H1 (cell line): ENCODE measurements around the gene MORN5. TPM values are rescaled to one million over a fixed set of nuclear protein-coding genes. Genes with fewer than 3 reads are reported as not detected.

ENCODE experiments used
- CTCF ChIA-PET: fragments of 300-600 bp; sonication (Branson Sonifier 250); formaldehyde crosslinking; loops from one replicate; lab custom pipeline; 2021; ENCODE audit not compliant: partially characterized antibody; lab: Charles Lee
- POLR2A ChIA-PET: fragments of 300-600 bp; sonication (Branson Sonifier 250); formaldehyde crosslinking; loops from one replicate; lab custom pipeline; 2021; ENCODE audit warnings: inconsistent platforms; ENCODE audit not compliant: partially characterized antibody; lab: Charles Lee
- DNase-seq, 2 experiments: peaks; one replicate each; pipeline versions ENCODE4 v3.0.0 to v3.0.0-alpha.2; 2010 to 2022; ENCODE audit warnings: low spot score in 2 of 2, low read depth in 1 of 2, mixed read lengths in 1 of 2
- FAIRE-seq: peaks from 2 replicates; lab custom pipeline; 2011; peaks lifted over from hg19 to GRCh38; lab: Jason Lieb, UNC
- H2AFZ ChIP-seq: 2 replicates; pipeline ENCODE4 v1.8.1; 2012; ENCODE audit warnings: low read length, inconsistent platforms
- H2AK5ac ChIP-seq: 2 replicates; pipeline ENCODE4 v1.6.1; 2013; ENCODE audit warnings: low read depth, low read length
- H2BK120ac ChIP-seq: replicated peaks from 2 replicates; pipeline ENCODE3; 2013; ENCODE audit warnings: low read depth, low read length, inconsistent platforms
- H2BK12ac ChIP-seq: 2 replicates; pipeline ENCODE4 v1.6.1; 2013; ENCODE audit warnings: low read depth, low read length
- H2BK15ac ChIP-seq: 2 replicates; pipeline ENCODE4 v1.6.1; 2013; ENCODE audit warnings: low read length
- H2BK20ac ChIP-seq: 2 replicates; pipeline ENCODE4 v1.6.1; 2013; ENCODE audit warnings: low read length
- H2BK5ac ChIP-seq: 2 replicates; pipeline ENCODE4 v1.6.1; 2013; ENCODE audit warnings: low read depth, low read length
- H3K14ac ChIP-seq: 2 replicates; pipeline ENCODE4 v1.6.1; 2013; ENCODE audit warnings: inconsistent platforms; ENCODE audit not compliant: insufficient read length
- H3K18ac ChIP-seq: 2 replicates; pipeline ENCODE4 v1.6.1; 2013; ENCODE audit warnings: low read length; ENCODE audit errors: extremely low read depth
- H3K23ac ChIP-seq: 2 replicates; pipeline ENCODE4 v1.6.1; 2013; ENCODE audit warnings: inconsistent platforms; ENCODE audit not compliant: insufficient read length
- H3K23me2 ChIP-seq: 2 replicates; pipeline ENCODE4 v1.6.1; 2013; ENCODE audit warnings: low read depth, low read length
- H3K27ac ChIP-seq: 2 replicates; pipeline ENCODE4 v1.6.1; 2011; ENCODE audit warnings: low read depth, low read length, inconsistent platforms
- H3K27me3 ChIP-seq, 4 experiments: replicated peaks in 1 of 4; 1 replicate in 1 of 4; 2 replicates in 3 of 4; pipeline versions ENCODE4 v1.6.1 to v1.8.1; 2011 to 2013; ENCODE audit warnings: low read length in 3 of 4, mild to moderate bottlenecking in 3 of 4, inconsistent platforms in 2 of 4, mixed read lengths in 2 of 4, moderate library complexity in 1 of 4; ENCODE audit not compliant: control insufficient read depth in 3 of 4, insufficient read depth in 3 of 4; ENCODE audit errors: extremely low read depth in 1 of 4
- H3K36me3 ChIP-seq, 4 experiments: 2 replicates each; pipeline versions ENCODE4 v1.6.1 to v1.8.1; 2011 to 2013; ENCODE audit warnings: mild to moderate bottlenecking in 4 of 4, low read length in 3 of 4, moderate library complexity in 2 of 4, control low read depth in 1 of 4, inconsistent platforms in 1 of 4; ENCODE audit not compliant: insufficient read depth in 4 of 4, control insufficient read depth in 2 of 4
- H3K4ac ChIP-seq: replicated peaks from 2 replicates; pipeline ENCODE3; 2013; ENCODE audit warnings: low read length, low read depth, mixed read lengths, inconsistent platforms; ENCODE audit not compliant: insufficient read length
- H3K4me1 ChIP-seq, 4 experiments: replicated peaks in 1 of 4; 1 replicate in 1 of 4; 2 replicates in 3 of 4; pipeline versions ENCODE4 v1.6.1 to v1.8.1; 2011 to 2013; ENCODE audit warnings: low read length in 3 of 4, inconsistent platforms in 2 of 4, mixed read lengths in 1 of 4; ENCODE audit not compliant: insufficient read depth in 4 of 4, control insufficient read depth in 3 of 4
- H3K4me2 ChIP-seq, 2 experiments: 2 replicates each; pipeline versions ENCODE4 v1.6.1 to v1.8.1; 2011 to 2013; ENCODE audit warnings: low read depth in 2 of 2, low read length in 2 of 2, control low read depth in 1 of 2, inconsistent platforms in 1 of 2, mild to moderate bottlenecking in 1 of 2; ENCODE audit not compliant: insufficient read depth in 1 of 2
- H3K4me3 ChIP-seq, 4 experiments: fragments of 200-600, 300-600 bp in 1 of 4; sonication (generic), shearing (Covaris generic), sonication (Bioruptor Twin) in 1 of 4; 2 replicates each; pipeline versions ENCODE4 v1.5.1 to v1.8.1; 2011 to 2016; ENCODE audit warnings: low read length in 4 of 4, low read depth in 3 of 4, control low read depth in 2 of 4, inconsistent platforms in 2 of 4, mild to moderate bottlenecking in 2 of 4, mixed read lengths in 1 of 4, moderate library complexity in 1 of 4; ENCODE audit not compliant: insufficient read depth in 2 of 4; ENCODE audit errors: extremely low read depth in 1 of 4
- H3K56ac ChIP-seq: replicated peaks from 2 replicates; pipeline ENCODE3; 2013; ENCODE audit warnings: low read depth, mild to moderate bottlenecking, mixed read lengths, low read length, inconsistent platforms; ENCODE audit not compliant: insufficient read length
- H3K79me1 ChIP-seq: 2 replicates; pipeline ENCODE4 v1.6.1; 2013; ENCODE audit warnings: low read depth, low read length, control low read depth
- H3K79me2 ChIP-seq, 2 experiments: 2 replicates each; pipeline versions ENCODE4 v1.6.1 to v1.8.1; 2012 to 2013; ENCODE audit warnings: low read length in 2 of 2, mild to moderate bottlenecking in 2 of 2, inconsistent platforms in 1 of 2; ENCODE audit not compliant: insufficient read depth in 2 of 2, control insufficient read depth in 1 of 2
- H3K9ac ChIP-seq, 4 experiments: replicated peaks in 1 of 4; 1 replicate in 1 of 4; 2 replicates in 3 of 4; pipeline versions ENCODE4 v1.6.1 to v1.8.1; 2011 to 2013; ENCODE audit warnings: low read depth in 3 of 4, low read length in 3 of 4, control low read depth in 2 of 4, mild to moderate bottlenecking in 2 of 4, moderate library complexity in 2 of 4, inconsistent platforms in 1 of 4; ENCODE audit errors: extremely low read depth in 1 of 4
- H3K9me3 ChIP-seq, 2 experiments: 2 replicates each; pipeline versions ENCODE4 v1.6.1 to v1.8.1; 2012 to 2013; ENCODE audit warnings: mild to moderate bottlenecking in 2 of 2, moderate library complexity in 2 of 2, control low read depth in 1 of 2, inconsistent platforms in 1 of 2, low read depth in 1 of 2, low read length in 1 of 2, mixed read lengths in 1 of 2; ENCODE audit not compliant: insufficient read depth in 2 of 2
- H4K20me1 ChIP-seq, 2 experiments: replicated peaks in 1 of 2; 2 replicates each; pipeline versions ENCODE3 to v1.8.1; 2011 to 2013; ENCODE audit warnings: inconsistent platforms in 2 of 2, low read length in 2 of 2, mild to moderate bottlenecking in 1 of 2; ENCODE audit not compliant: insufficient read depth in 2 of 2, control insufficient read depth in 1 of 2
- H4K5ac ChIP-seq: 2 replicates; pipeline ENCODE4 v1.6.1; 2013; ENCODE audit warnings: low read length, low read depth, mixed read lengths, inconsistent platforms; ENCODE audit not compliant: insufficient read length
- H4K8ac ChIP-seq: 2 replicates; pipeline ENCODE4 v1.8.0; 2013; ENCODE audit warnings: mild to moderate bottlenecking, moderate library complexity, low read length, inconsistent platforms; ENCODE audit not compliant: insufficient read depth; ENCODE audit errors: extremely low read depth
- H4K91ac ChIP-seq: replicated peaks from 2 replicates; pipeline ENCODE3; 2013; ENCODE audit warnings: low read length, mixed read lengths, inconsistent platforms; ENCODE audit not compliant: insufficient read length
- CREB1 ChIP-seq: IDR thresholded peaks from 2 replicates; pipeline ENCODE4 v1.6.1; 2012; ENCODE audit warnings: inconsistent platforms
- WGBS, 2 experiments: shearing (Covaris generic) in 1 of 2; methylation state at CpG; one replicate each; pipeline versions ENCODE4 v1.1.6 to v1.1.7; 2013 to 2015; ENCODE audit warnings: low lambda C conversion rate in 2 of 2, mixed read lengths in 2 of 2, inconsistent platforms in 1 of 2, low coverage in 1 of 2, missing lambda C conversion rate in 1 of 2; ENCODE audit not compliant: insufficient replicate concordance in 2 of 2, insufficient coverage in 1 of 2, insufficient read length in 1 of 2; ENCODE audit errors: extremely low coverage in 1 of 2, missing lambda C conversion rate in 1 of 2; 5-methylcytosine and 5-hydroxymethylcytosine counted together
- polyA plus RNA-seq, 7 experiments: library from polyadenylated mRNA; depleted of rRNA in 3 of 7; stranded (reverse) in 5 of 7; unstranded in 2 of 7; fragments of >200 nt in 5 of 7; fragments of 200-250 nt in 2 of 7; gene quantifications; 1 replicate in 5 of 7; 2 replicates in 1 of 7; 4 replicates in 1 of 7; pipeline versions ENCODE4 v1.2.1 to v1.2.3, GENCODE V29; 2011 to 2013; ENCODE audit warnings: missing spikeins in 2 of 7, mixed read lengths in 2 of 7
- total RNA-seq: library from RNA; stranded (reverse); fragmentation: NEBNext Ultra II Directional; extraction: Animal tissue kit (Norgen Biotek cat#: 25700); gene quantifications from 2 replicates; pipeline ENCODE4 v1.2.1, GENCODE V29; 2021

MORN5 gene
- total and polyA plus RNA-seq, 2 of the 8 experiments (the other 6 are each of a cell fraction or from before 2014, with no cell fraction given) = not detected

GRCh38 chr9:122121391-122121790 is 38.3 kb upstream of the MORN5 start:
- WGBS, 2 experiments = 95% methylated on average over 8 of the region's 10 CpGs; no CpG with 5 or more reads in 1 of the 2 experiments
- no peak overlapping the region for H3K4me2 ChIP-seq
- POLR2A ChIA-PET = no interaction called here

More at GRCh38 chr9:122121391-122121790, 38.3 kb upstream of the MORN5 start:
- Histone ChIP-seq H4K8ac (no peak overlapping the region), H3K79me2 (no peaks in the 10 kb centered on the region), H3K23ac (no peak overlapping the region), H4K5ac (no peak overlapping the region), H2BK120ac (no peak overlapping the region), H3K4me1 (peaks cover 2 to 13% (median 6%) of the 10 kb centered on the region in 4 experiments), H2BK20ac (no peak overlapping the region), H4K20me1 (no peaks in the 10 kb centered on the region), H3K18ac (no peak overlapping the region), H3K4me3 (no peak overlapping the region), H3K4ac (no peak overlapping the region), H3K56ac (no peak overlapping the region), H2AK5ac (no peak overlapping the region), H3K9me3 (no peaks in the 10 kb centered on the region), H2BK12ac (no peak overlapping the region), H2BK15ac (no peak overlapping the region), H3K27me3 (peaks cover 9 to 13% (median 12%) of the 10 kb centered on the region in 4 experiments; a peak in 6 of 7 replicates), H3K14ac (no peak overlapping the region), H3K9ac (no peak overlapping the region), H2AFZ (no peak overlapping the region), H3K27ac (no peak overlapping the region), H3K36me3 (no peaks in the 10 kb centered on the region), H4K91ac (no peak overlapping the region), H3K79me1 (no peaks in the 10 kb centered on the region), H3K23me2 (peaks cover 4% of the 10 kb centered on the region; the same call in 1 of the 2 replicates), H2BK5ac (no peak overlapping the region)
- TF ChIP-seq CREB1 = no peak
- FAIRE-seq (no peak), DNase-seq (no peak)
- CTCF ChIA-PET = interaction anchor here (0.9 to 15.6 kb wide), 18 partner anchors 10 to 688 kb away, joined by 3 to 544 read pairs (median 35); partner anchors contain the start of gene TTLL11
